B cell (primary cell): Measurements from ENCODE around the gene RAB3IL1.

Source experiments
- CTCF ChIP-seq: fragments of 200-600 bp; IDR thresholded peaks from one replicate; pipeline ENCODE4 v1.8.0; 2022; ENCODE audit warnings: antibody characterized with exemption, mild to moderate bottlenecking
- EZH2 ChIP-seq: IDR thresholded peaks from 2 replicates; pipeline ENCODE4 v1.6.1; 2012; ENCODE audit warnings: borderline replicate concordance, low read depth, mild to moderate bottlenecking, moderate library complexity, low read length; ENCODE audit not compliant: insufficient read depth, poor library complexity, severe bottlenecking

GRCh38 chr11:61883947-61884346, 33.4 kb downstream of the RAB3IL1 start:
- TF ChIP-seq CTCF, result no peak
- no peak for TF ChIP-seq EZH2
